ENCODE measurements around the gene INSRR. TPM values are rescaled to one million over a fixed set of nuclear protein-coding genes. Genes with fewer than 3 reads are reported as not detected.

The INSRR gene
- total RNA-seq, 3 donors from 2014 or later = 0.15 to 0.33 TPM; not detected in 1

DNA sequence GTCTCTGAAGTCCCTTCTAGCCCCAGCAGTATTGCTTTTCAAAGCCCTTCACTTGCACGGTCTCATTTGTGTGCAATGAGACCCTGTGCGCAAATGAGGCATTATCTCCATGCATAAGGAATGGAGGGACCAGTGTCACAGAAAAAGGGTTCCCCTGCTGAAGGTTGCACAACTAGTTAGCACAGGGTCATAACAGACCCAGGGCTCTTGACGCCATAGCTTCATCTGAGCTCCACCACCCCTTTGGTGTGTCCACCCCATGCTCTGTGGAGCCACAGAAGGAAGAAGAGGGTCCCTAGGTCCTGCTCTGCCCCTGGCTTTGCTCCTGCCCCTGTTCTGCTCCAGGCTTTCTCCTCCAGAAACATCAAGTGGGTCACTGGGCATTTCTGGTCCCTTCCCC is 54.9 kb downstream of the INSRR start:
- no peaks in the 10 kb centered on the region for H3K27me3 ChIP-seq
- no peak for DNase-seq (ENCODE audit: low spot score in 2 of 2)
- H3K36me3 ChIP-seq = no peaks in the 10 kb centered on the region
- intact Hi-C loops (cut with DNase I; ENCODE audit: low total_unique reads) = no loop called here
- H3K27ac ChIP-seq = peak overlapping the region in 1 of 2 donors; percentile 35
- no peaks in the 10 kb centered on the region for H3K9me3 ChIP-seq
- H3K4me1 ChIP-seq = no peaks in the 10 kb centered on the region
- H3K4me3 ChIP-seq = no peak overlapping the region
- TF ChIP-seq POLR2A (IDR thresholded peaks at IDR 0.05) = no peak
- TF ChIP-seq POLR2AphosphoS5 (IDR thresholded peaks at IDR 0.05) = no peak
- TF ChIP-seq, protein P1, sequence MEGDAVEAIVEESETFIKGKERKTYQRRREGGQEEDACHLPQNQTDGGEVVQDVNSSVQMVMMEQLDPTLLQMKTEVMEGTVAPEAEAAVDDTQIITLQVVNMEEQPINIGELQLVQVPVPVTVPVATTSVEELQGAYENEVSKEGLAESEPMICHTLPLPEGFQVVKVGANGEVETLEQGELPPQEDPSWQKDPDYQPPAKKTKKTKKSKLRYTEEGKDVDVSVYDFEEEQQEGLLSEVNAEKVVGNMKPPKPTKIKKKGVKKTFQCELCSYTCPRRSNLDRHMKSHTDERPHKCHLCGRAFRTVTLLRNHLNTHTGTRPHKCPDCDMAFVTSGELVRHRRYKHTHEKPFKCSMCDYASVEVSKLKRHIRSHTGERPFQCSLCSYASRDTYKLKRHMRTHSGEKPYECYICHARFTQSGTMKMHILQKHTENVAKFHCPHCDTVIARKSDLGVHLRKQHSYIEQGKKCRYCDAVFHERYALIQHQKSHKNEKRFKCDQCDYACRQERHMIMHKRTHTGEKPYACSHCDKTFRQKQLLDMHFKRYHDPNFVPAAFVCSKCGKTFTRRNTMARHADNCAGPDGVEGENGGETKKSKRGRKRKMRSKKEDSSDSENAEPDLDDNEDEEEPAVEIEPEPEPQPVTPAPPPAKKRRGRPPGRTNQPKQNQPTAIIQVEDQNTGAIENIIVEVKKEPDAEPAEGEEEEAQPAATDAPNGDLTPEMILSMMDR (IDR thresholded peaks at IDR 0.05) = no peak

DNA sequence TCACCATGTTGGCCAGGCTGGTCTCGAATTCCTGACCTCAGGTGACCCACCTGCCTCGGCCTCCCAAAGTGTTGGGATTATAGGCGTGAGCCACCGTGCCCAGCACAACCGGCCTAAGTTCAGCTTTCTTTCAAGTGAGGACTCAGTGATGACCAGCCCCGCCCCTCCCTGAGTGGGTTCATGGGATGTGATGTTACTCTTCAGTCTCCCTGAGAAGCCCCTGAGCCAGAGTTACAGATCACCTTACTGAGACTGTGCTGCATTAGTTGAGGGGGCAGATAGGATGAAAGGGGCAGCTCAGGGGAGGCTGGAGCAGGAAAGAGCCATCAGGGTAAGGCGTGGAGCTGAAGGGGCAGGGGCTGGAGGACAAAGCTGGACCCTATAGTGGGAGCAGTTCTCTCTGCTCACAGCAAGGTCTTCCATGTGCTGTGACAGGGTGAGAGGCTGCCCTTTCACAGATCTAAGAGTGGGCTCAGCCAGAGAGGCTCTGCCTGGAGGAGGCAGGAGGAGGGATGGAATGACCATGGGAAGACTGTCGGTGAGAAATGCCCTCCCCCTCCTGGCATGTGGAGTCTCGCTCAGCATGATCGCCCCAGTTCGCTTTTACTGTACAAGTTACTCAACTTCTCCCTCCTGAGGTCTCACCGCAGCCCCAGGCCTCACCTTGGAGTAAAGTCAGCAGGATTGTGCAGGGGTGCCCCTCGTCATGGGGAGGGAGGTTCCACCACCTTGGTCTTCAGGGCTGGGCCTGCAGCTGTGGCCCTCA is 55.6 kb downstream of the INSRR start:
- Histone ChIP-seq H3K9me3 (no peaks in the 10 kb centered on the region), H3K4me1 (no peaks in the 10 kb centered on the region), H3K4me3 (no peak overlapping the region), H3K27ac (peak overlapping the region in 1 of 2 donors; percentile 9), H3K36me3 (no peaks in the 10 kb centered on the region), H3K27me3 (no peaks in the 10 kb centered on the region)
- TF ChIP-seq, protein P1 (IDR thresholded peaks at IDR 0.05) = no peak
- no peak for TF ChIP-seq POLR2A (IDR thresholded peaks at IDR 0.05)
- TF ChIP-seq POLR2AphosphoS5 (IDR thresholded peaks at IDR 0.05) = no peak
- intact Hi-C loops (cut with DNase I; ENCODE audit: low total_unique reads) = no loop called here
- DNase-seq (ENCODE audit: low spot score in 2 of 2) = no peak

DNA sequence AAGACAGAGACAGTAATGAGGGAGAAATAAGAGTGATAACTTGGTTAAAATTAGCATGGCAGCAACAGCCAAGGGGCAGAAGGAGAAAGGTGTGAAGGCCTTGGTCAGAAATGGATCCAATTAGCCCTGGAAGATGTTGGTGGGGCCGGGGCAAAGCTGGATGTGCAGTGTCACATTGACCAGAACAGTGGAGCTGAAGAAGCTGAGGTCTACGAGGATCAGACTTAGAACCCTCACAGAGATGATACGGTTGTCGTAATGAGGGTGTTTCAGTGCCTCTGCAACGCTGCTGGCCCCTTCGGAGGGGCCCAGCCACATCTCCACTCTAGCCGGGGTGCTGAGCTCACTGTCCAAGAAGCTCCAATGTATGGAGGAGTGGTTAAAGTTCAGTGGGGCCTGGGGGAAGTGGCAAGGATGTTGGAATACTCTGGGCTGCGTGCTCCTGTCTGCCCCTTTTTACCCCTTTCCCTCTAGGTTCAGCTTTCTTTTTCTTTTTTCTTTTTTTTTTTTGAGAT is 56.4 kb downstream of the INSRR start:
- intact Hi-C loops (cut with DNase I; ENCODE audit: low total_unique reads) = no loop called here
- Histone ChIP-seq H3K4me1 (no peaks in the 10 kb centered on the region), H3K4me3 (no peak overlapping the region), H3K27ac (peak overlapping the region in 1 of 2 donors; percentile 61), H3K9me3 (no peaks in the 10 kb centered on the region), H3K36me3 (no peaks in the 10 kb centered on the region), H3K27me3 (no peaks in the 10 kb centered on the region)
- DNase-seq (ENCODE audit: low spot score in 2 of 2) = no peak
- TF ChIP-seq, protein P1 (IDR thresholded peaks at IDR 0.05) = no peak
- TF ChIP-seq POLR2A (IDR thresholded peaks at IDR 0.05) (no peak), POLR2AphosphoS5 (IDR thresholded peaks at IDR 0.05) (no peak)

DNA sequence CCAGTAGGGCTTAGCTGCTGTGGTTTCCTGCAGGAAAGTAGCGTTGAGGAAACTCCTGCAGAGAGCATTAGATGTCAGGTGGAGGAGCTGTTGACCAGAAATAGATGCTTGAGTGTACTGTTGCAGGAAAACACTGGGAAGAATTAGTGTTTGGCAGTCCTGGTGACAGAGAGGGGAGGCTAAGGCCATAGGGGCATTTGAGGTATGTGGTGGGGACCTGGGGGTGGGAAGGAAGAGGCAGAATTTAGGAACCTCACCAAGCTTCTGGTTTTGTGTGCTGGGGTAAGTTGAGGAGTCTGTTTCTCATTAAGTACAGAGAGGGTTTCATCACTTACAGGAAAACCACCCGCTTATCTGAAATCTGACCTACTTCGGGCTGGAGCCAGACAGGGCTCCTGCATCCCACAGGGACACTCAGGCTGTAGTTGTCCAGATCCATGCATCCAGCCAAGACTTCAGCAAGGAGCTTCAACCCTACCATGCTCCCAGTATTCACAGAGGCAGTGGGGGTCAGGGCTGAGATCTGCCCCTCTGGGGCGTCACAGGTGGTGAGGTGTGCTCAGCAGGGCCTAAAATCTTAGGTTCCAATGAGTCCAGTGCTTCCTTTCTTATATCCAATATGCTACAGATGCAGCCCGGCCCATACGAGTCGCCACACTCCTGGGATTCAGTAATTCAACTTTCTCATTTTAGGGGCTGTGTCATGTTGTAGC is 57.4 kb downstream of the INSRR start:
- Histone ChIP-seq H3K4me3 (no peak overlapping the region), H3K9me3 (no peaks in the 10 kb centered on the region), H3K27ac (peak overlapping the region in 1 of 2 donors; percentile 61), H3K4me1 (no peaks in the 10 kb centered on the region), H3K36me3 (no peaks in the 10 kb centered on the region), H3K27me3 (no peaks in the 10 kb centered on the region)
- TF ChIP-seq POLR2AphosphoS5 (IDR thresholded peaks at IDR 0.05) (peak in 2 of 3 donors; percentile 47 to 63), POLR2A (IDR thresholded peaks at IDR 0.05) (no peak)
- TF ChIP-seq, protein P1 (IDR thresholded peaks at IDR 0.05) = peak in 1 of 3 donors; percentile 14
- intact Hi-C loops (cut with DNase I; ENCODE audit: low total_unique reads) = no loop called here
- DNase-seq (ENCODE audit: low spot score in 2 of 2) = peak in 1 of 2 donors; percentile 34
